ENCODE results near the gene METTL23.

- TF ChIP-seq, protein P1, sequence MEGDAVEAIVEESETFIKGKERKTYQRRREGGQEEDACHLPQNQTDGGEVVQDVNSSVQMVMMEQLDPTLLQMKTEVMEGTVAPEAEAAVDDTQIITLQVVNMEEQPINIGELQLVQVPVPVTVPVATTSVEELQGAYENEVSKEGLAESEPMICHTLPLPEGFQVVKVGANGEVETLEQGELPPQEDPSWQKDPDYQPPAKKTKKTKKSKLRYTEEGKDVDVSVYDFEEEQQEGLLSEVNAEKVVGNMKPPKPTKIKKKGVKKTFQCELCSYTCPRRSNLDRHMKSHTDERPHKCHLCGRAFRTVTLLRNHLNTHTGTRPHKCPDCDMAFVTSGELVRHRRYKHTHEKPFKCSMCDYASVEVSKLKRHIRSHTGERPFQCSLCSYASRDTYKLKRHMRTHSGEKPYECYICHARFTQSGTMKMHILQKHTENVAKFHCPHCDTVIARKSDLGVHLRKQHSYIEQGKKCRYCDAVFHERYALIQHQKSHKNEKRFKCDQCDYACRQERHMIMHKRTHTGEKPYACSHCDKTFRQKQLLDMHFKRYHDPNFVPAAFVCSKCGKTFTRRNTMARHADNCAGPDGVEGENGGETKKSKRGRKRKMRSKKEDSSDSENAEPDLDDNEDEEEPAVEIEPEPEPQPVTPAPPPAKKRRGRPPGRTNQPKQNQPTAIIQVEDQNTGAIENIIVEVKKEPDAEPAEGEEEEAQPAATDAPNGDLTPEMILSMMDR (IDR thresholded peaks at IDR 0.05; ENCODE audit: insufficient read depth, low read length, poor library complexity, severe bottlenecking), result no peak
- TF ChIP-seq EZH2phosphoT487 (conservative IDR thresholded peaks at IDR 0.05; ENCODE audit: low read length), result no peak
Observed at GRCh38 chr17:76688165-76688622, 38.4 kb upstream of the METTL23 start.
